K562 (cell line): Measurements from ENCODE around the gene RIPK4. TPM values are rescaled to one million over a fixed set of nuclear protein-coding genes. Genes with fewer than 3 reads are reported as not detected.

Source experiments
- ATAC-seq: fragments of 200-7000 bp; cut with Tn5 transposase; 3 replicates; pipeline ENCODE4 v1.9.1; 2020; ENCODE audit warnings: moderate library complexity
- BruUV-seq: library from RNA; stranded (reverse); fragments of 400-500 nt; replicated peaks from 2 replicates; lab custom pipeline; 2021; lab: Mats Ljungman, UMichigan
- CTCF ChIA-PET: fragments of 300-600 bp; formaldehyde crosslinking; extraction: SDS; loops from one replicate; lab custom pipeline; 2021; ENCODE audit warnings: low intra/inter-chr PET ratio; lab: Yijun Ruan, JAX
- POLR2A ChIA-PET: fragments of 300-600, 350-650 bp; sonication (Branson Sonifier 250); formaldehyde crosslinking; extraction: SDS; loops from one replicate; lab custom pipeline; 2021; ENCODE audit warnings: antibody characterized with exemption, inconsistent platforms; lab: Yijun Ruan, JAX
- DNase-seq, 4 experiments: peaks; one replicate each; pipeline versions ENCODE4 v3.0.0 to v3.0.0-alpha.2; 2011 to 2018; ENCODE audit warnings: low spot score in 3 of 4, mixed read lengths in 3 of 4; ENCODE audit errors: extremely low read depth in 1 of 4
- FAIRE-seq: peaks from 2 replicates; lab custom pipeline; 2011; peaks lifted over from hg19 to GRCh38; lab: Jason Lieb, UNC
- H2AFZ ChIP-seq: 2 replicates; pipeline ENCODE4 v1.6.0; 2011; ENCODE audit warnings: low read depth, low read length, control low read depth, inconsistent platforms
- H3K27ac ChIP-seq: fragments of 200-600 bp; 3 replicates; pipeline ENCODE4 v1.8.0; 2011; ENCODE audit warnings: low read depth, mild to moderate bottlenecking, control low read depth, inconsistent platforms, low read length, moderate library complexity, mixed read lengths; ENCODE audit errors: extremely low read depth
- H3K27me3 ChIP-seq, 2 experiments: fragments of 300-600 bp in 1 of 2; 2 replicates in 1 of 2; 3 replicates in 1 of 2; pipeline versions ENCODE4 v1.6.0 to v1.8.0; 2011; ENCODE audit warnings: inconsistent platforms in 2 of 2, low read length in 2 of 2, mild to moderate bottlenecking in 1 of 2, mixed read lengths in 1 of 2, moderate library complexity in 1 of 2; ENCODE audit not compliant: control insufficient read depth in 2 of 2, insufficient read depth in 2 of 2
- H3K36me3 ChIP-seq: fragments of 300-600 bp; 3 replicates; pipeline ENCODE4 v1.8.0; 2011; ENCODE audit warnings: mild to moderate bottlenecking, low read length, inconsistent platforms; ENCODE audit not compliant: control insufficient read depth, insufficient read depth
- H3K4me1 ChIP-seq, 2 experiments: fragments of 200-600 bp in 1 of 2; replicated peaks in 1 of 2; 2 replicates in 1 of 2; 3 replicates in 1 of 2; pipeline versions ENCODE4 v1.5.1 to v1.8.0; 2011; ENCODE audit warnings: inconsistent platforms in 2 of 2, low read length in 2 of 2, mild to moderate bottlenecking in 1 of 2, mixed read lengths in 1 of 2, moderate library complexity in 1 of 2; ENCODE audit not compliant: control insufficient read depth in 2 of 2, insufficient read depth in 2 of 2
- H3K4me2 ChIP-seq: 2 replicates; pipeline ENCODE4 v1.6.1; 2011; ENCODE audit warnings: low read length, control low read depth, inconsistent platforms, mixed read lengths; ENCODE audit not compliant: insufficient read depth
- H3K4me3 ChIP-seq: fragments of 200-600 bp; sonication (generic), shearing (Covaris generic); 2 replicates; pipeline ENCODE4 v1.5.1; 2016; ENCODE audit warnings: control low read depth, inconsistent platforms
- H3K79me2 ChIP-seq: fragments of 200-600 bp; 3 replicates; pipeline ENCODE4 v1.8.0; 2011; ENCODE audit warnings: low read length, inconsistent platforms; ENCODE audit not compliant: control insufficient read depth, insufficient read depth
- H3K9ac ChIP-seq, 2 experiments: 2 replicates each; pipeline versions ENCODE4 v1.6.0 to v1.6.1; 2011; ENCODE audit warnings: low read depth in 2 of 2, low read length in 2 of 2, control low read depth in 1 of 2, inconsistent platforms in 1 of 2, mild to moderate bottlenecking in 1 of 2, mixed read lengths in 1 of 2; ENCODE audit not compliant: insufficient read depth in 1 of 2
- H3K9me1 ChIP-seq: one replicate; pipeline ENCODE4 v1.6.0; 2011; ENCODE audit warnings: inconsistent platforms, mild to moderate bottlenecking, low read length, moderate library complexity; ENCODE audit not compliant: control insufficient read depth, insufficient read depth
- H3K9me3 ChIP-seq: replicated peaks from 2 replicates; pipeline ENCODE4 v1.5.1; 2011; ENCODE audit warnings: low read depth, low read length, inconsistent platforms; ENCODE audit not compliant: control insufficient read depth, insufficient read depth
- H4K20me1 ChIP-seq: replicated peaks from 2 replicates; pipeline ENCODE4 v1.6.1; 2011; ENCODE audit warnings: low read length, inconsistent platforms, mixed read lengths; ENCODE audit not compliant: control insufficient read depth, insufficient read depth
- CBFB ChIP-seq: sonication (generic); formaldehyde crosslinking; IDR thresholded peaks from 2 replicates; pipeline ENCODE4 v1.4.0; 2020; ENCODE audit warnings: mild to moderate bottlenecking, missing genetic modification reagents
- CXXC5 ChIP-seq: fragments of 250-450 bp; sonication (Bioruptor Pico); IDR thresholded peaks from 2 replicates; pipeline ENCODE4 v1.8.0; 2022; ENCODE audit warnings: inconsistent platforms, mild to moderate bottlenecking, moderate library complexity
- NCOR1 ChIP-seq: fragments of 450-650 bp; IDR thresholded peaks from 2 replicates; pipeline ENCODE4 v1.6.1; 2016; ENCODE audit warnings: mild to moderate bottlenecking, moderate library complexity
- TGIF2 ChIP-seq: sonication (generic); formaldehyde crosslinking; IDR thresholded peaks from 2 replicates; pipeline ENCODE4 v1.8.1; 2022; ENCODE audit warnings: mild to moderate bottlenecking, missing genetic modification reagents, moderate library complexity
- WGBS: fragments of 100-300 bp; shearing (Covaris generic); methylation state at CpG from one replicate; pipeline ENCODE4 v1.1.6; 2016; ENCODE audit warnings: low coverage, mixed read lengths; ENCODE audit not compliant: insufficient coverage; ENCODE audit errors: missing lambda C conversion rate; 5-methylcytosine and 5-hydroxymethylcytosine counted together
- in situ Hi-C: fragments of 300-500 bp; cut with MboI; formaldehyde crosslinking; loops from 4 replicates; pipeline ENCODE4 v1.15.0; 2018; ENCODE audit warnings: inconsistent platforms, mixed read lengths
- intact Hi-C: fragments of 100-400 bp; cut with micrococcal nuclease; formaldehyde crosslinking; loops from 2 replicates; pipeline ENCODE4 v1.14.2; 2022
- polyA plus RNA-seq, 8 experiments: library from polyadenylated mRNA; depleted of rRNA in 4 of 8; stranded (reverse) in 5 of 8; unstranded in 3 of 8; fragments of >200 nt; fragmentation: Nextera tagmentation in 2 of 8; fragmentation: Illumina TruSeq in 1 of 8; extraction: Ambion mirVana in 2 of 8; extraction: Trizol in 1 of 8; gene quantifications; 2 replicates each; pipeline versions ENCODE4 v1.2.1 to v1.2.3, GENCODE V29; 2011 to 2014; ENCODE audit warnings: inconsistent platforms in 1 of 8, missing spikeins in 1 of 8
- total RNA-seq, 7 experiments: library from RNA; depleted of rRNA in 6 of 7; stranded (reverse); fragments of >200 nt in 6 of 7; fragmentation: Illumina TruSeq in 2 of 7; extraction: Trizol in 2 of 7; gene quantifications; 2 replicates each; pipeline versions ENCODE4 v1.2.1 to v1.2.3, GENCODE V29; 2011 to 2021; ENCODE audit warnings: low replicate concordance in 1 of 7

The RIPK4 gene
- total and polyA plus RNA-seq, 9 of the 15 experiments (the other 6 are each of a cell fraction or from before 2014, with no cell fraction given): not detected

DNA sequence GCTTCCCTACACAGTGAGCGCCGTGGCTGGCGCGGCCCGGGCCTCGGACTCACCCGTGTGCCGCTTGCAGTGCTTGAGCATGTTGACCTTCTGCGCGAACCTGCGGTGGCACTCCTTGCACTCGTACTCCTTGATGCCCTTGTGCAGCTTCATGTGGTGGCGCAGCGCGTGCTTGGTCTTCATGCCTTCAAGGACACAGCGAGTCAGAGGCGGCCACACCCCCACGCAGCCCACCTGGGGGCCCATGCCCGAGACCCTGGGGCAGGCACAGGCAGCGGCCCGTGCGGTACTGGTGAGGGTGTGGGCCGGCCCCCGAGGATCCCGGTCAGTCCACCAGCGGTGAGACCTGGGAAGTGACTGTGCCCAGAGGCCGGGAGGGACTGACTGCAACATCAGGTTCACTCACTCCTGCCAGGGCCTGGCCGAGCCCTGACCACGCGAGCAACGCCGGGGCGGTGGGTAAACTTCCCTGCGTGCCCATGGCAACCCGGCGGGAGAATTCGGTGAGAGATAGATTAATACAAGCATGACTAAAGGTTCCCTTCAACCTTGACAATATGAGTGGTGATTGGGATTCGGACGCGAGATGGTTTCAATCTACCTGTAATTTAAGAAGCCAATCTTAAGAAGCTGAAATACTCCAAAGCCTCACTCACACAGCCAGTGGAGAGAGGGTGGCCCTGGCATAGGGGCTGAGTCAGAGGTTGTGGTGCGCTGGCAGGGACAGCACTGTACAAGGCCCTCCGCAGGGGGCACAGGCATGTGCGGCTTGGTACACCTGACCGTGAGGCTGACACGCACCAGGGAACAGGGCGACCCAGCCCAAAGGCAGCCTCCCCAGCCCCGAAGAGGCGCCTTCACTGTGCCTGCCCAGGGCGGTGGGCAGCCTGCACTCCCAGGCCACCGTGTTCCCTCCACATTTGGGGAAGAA lies 49.1 kb upstream of the RIPK4 start:
- no peak for DNase-seq
- in situ Hi-C loops (no loop called here), intact Hi-C loops (loop anchor here (1.0 to 5.0 kb wide), 4 partner anchors 31 to 301 kb away; no protein-coding TSS in a partner anchor)
- BruUV-seq: no TSS peak
- H3K9me1 ChIP-seq: no peaks in the 10 kb centered on the region
- H3K36me3 ChIP-seq: peaks cover 29% of the 10 kb centered on the region; the same call in 1 of the 3 replicates
- H3K79me2 ChIP-seq: no peaks in the 10 kb centered on the region
- ATAC-seq: no peak; the same call in 1 of the 3 replicates
- no peaks in the 10 kb centered on the region for H3K27me3 ChIP-seq
- H2AFZ ChIP-seq: no peak overlapping the region
- WGBS: 87% methylated on average over 46 of the region's 50 CpGs
- H3K9me3 ChIP-seq: no peaks in the 10 kb centered on the region
- FAIRE-seq: no peak
- H3K4me2 ChIP-seq: no peak overlapping the region
- H3K9ac ChIP-seq: no peak overlapping the region
- TF ChIP-seq TGIF2 (CRISPR knock-in tag) (0 out of 2 replicates have a peak, but pooled peaks have one; percentile 27), NCOR1 (no peak), CXXC5 (CRISPR knock-in tag) (no peak), CBFB (CRISPR knock-in tag) (0 out of 2 replicates have a peak, but pooled peaks have one; percentile 24)
- TF ChIP-seq, all 486 proteins: peak for 2
- Histone ChIP-seq H3K4me1 (peaks cover 0 to 16% of the 10 kb centered on the region in 2 experiments; a peak in 1 of 5 replicates), H3K27ac (no peak overlapping the region), H4K20me1 (no peaks in the 10 kb centered on the region), H3K4me3 (no peak overlapping the region)
- POLR2A ChIA-PET: no interaction called here
- CTCF ChIA-PET: interaction anchor here (0.9 to 2.6 kb wide), 9 partner anchors 31 to 634 kb away, joined by 3 to 23 read pairs (median 4); partner anchors contain the start of gene PRDM15
